ENCODE data around the gene TRAP1. TPM values are rescaled to one million over a fixed set of nuclear protein-coding genes. Genes with fewer than 3 reads are reported as not detected.

Gene TRAP1
- total RNA-seq, 1 experiment from 2014 or later = 137 TPM

- ATAC-seq (no peak), DNase-seq (ENCODE audit: low read depth, low spot score) (no peak)
- no TSS peak for BruUV-seq (replicated peaks)
- ChIA-PET CTCF (no interaction called here), POLR2A (no interaction called here)
- Histone ChIP-seq H3K36me3 (ENCODE audit: control insufficient read depth, insufficient read depth, low read length) (peaks cover 4% of the 10 kb centered on the region; the same call in 1 of the 2 replicates), H3K4me3 (ENCODE audit: low read depth in 2 of 2, low read length in 2 of 2) (no peak overlapping the region), H3K9me3 (ENCODE audit: control insufficient read depth, insufficient read depth, low read depth, low read length) (no peaks in the 10 kb centered on the region), H3K27me3 (ENCODE audit: control insufficient read depth, insufficient read depth, low read length) (no peaks in the 10 kb centered on the region), H3K27ac (ENCODE audit: low read length) (no peak overlapping the region), H3K4me1 (ENCODE audit: control insufficient read depth, insufficient read depth, low read length) (no peaks in the 10 kb centered on the region)
- intact Hi-C loops (cut with micrococcal nuclease; ENCODE audit: unreplicated experiment) (no loop called here), in situ Hi-C loops (cut with HindIII; ENCODE audit: low pct_unique_long_range_greater_than_20kb, low sequenced_read_pairs) (no loop called here)
- no peak for TF ChIP-seq TCF7L2 (IDR thresholded peaks at IDR 0.05; ENCODE audit: low read depth, low read length)
- TF ChIP-seq SIN3A (IDR thresholded peaks at IDR 0.05; ENCODE audit: borderline replicate concordance, insufficient read depth, low read depth, low read length) = no peak
- TF ChIP-seq POLR2AphosphoS5 (IDR thresholded peaks at IDR 0.05; ENCODE audit: low read depth, low read length) = no peak
- no peak for TF ChIP-seq REST (IDR thresholded peaks at IDR 0.05; ENCODE audit: insufficient read depth in 1 of 2, low read depth in 2 of 2, low read length in 1 of 2)
- no peak for TF ChIP-seq CTCF (IDR thresholded peaks at IDR 0.05)
These were observed 44.1 kb downstream of the TRAP1 start for GRCh38 chr16:3673201-3673600.

GRCh38 chr16:3672571-3673041 lies 44.7 kb downstream of the TRAP1 start:
- TF ChIP-seq REST (IDR thresholded peaks at IDR 0.05; ENCODE audit: insufficient read depth in 1 of 2, low read depth in 2 of 2, low read length in 1 of 2) = no peak
- TF ChIP-seq SIN3A (IDR thresholded peaks at IDR 0.05; ENCODE audit: borderline replicate concordance, insufficient read depth, low read depth, low read length) = no peak
- no peak for TF ChIP-seq CTCF (IDR thresholded peaks at IDR 0.05)
- no peak for TF ChIP-seq TCF7L2 (IDR thresholded peaks at IDR 0.05; ENCODE audit: low read depth, low read length)
- TF ChIP-seq POLR2AphosphoS5 (IDR thresholded peaks at IDR 0.05; ENCODE audit: low read depth, low read length) = no peak
- ATAC-seq = no peak

More at GRCh38 chr16:3672571-3673041, 44.7 kb downstream of the TRAP1 start:
- no peak overlapping the region for H3K4me3 ChIP-seq (ENCODE audit: low read depth in 2 of 2, low read length in 2 of 2)
- H3K4me1 ChIP-seq (ENCODE audit: control insufficient read depth, insufficient read depth, low read length) = no peaks in the 10 kb centered on the region
- no peak for DNase-seq (ENCODE audit: low read depth, low spot score)
- H3K9me3 ChIP-seq (ENCODE audit: control insufficient read depth, insufficient read depth, low read depth, low read length) = no peaks in the 10 kb centered on the region
- intact Hi-C loops (cut with micrococcal nuclease; ENCODE audit: unreplicated experiment) = no loop called here
- no peak overlapping the region for H3K27ac ChIP-seq (ENCODE audit: low read length)
- ChIA-PET CTCF (no interaction called here), POLR2A (no interaction called here)
- in situ Hi-C loops (cut with HindIII; ENCODE audit: low pct_unique_long_range_greater_than_20kb, low sequenced_read_pairs) = no loop called here
- no TSS peak for BruUV-seq (replicated peaks)
- peaks cover 4% of the 10 kb centered on the region; the same call in 1 of the 2 replicates for H3K36me3 ChIP-seq (ENCODE audit: control insufficient read depth, insufficient read depth, low read length)
- no peaks in the 10 kb centered on the region for H3K27me3 ChIP-seq (ENCODE audit: control insufficient read depth, insufficient read depth, low read length)

All from Panc1 (cell line).